AG09319 (cell line): ENCODE results near the gene FGGY.

ENCODE experiments used
- DNase-seq: peaks from one replicate; pipeline ENCODE4 v3.0.0-alpha.2; 2010; ENCODE audit warnings: low read depth; ENCODE audit errors: extremely low read depth
- CTCF ChIP-seq: IDR thresholded peaks from 2 replicates; pipeline ENCODE4 v1.5.1; 2011; ENCODE audit warnings: low read depth, mild to moderate bottlenecking, inconsistent platforms, low read length, moderate library complexity

The FGGY gene

GRCh38 chr1:59397139-59397858, 100.4 kb downstream of the FGGY start:
- no peak for TF ChIP-seq CTCF
- no peak for DNase-seq

GRCh38 chr1:59399642-59400041, 102.7 kb downstream of the FGGY start:
- DNase-seq, result no peak
- no peak for TF ChIP-seq CTCF

GRCh38 chr1:59401581-59401980, 104.7 kb downstream of the FGGY start:
- TF ChIP-seq CTCF, result no peak
- no peak for DNase-seq

- no peak for TF ChIP-seq CTCF
- DNase-seq, result no peak
These were observed 107.9 kb downstream of the FGGY start for GRCh38 chr1:59404796-59405195.

- DNase-seq, result no peak
- no peak for TF ChIP-seq CTCF
These were observed 109.7 kb downstream of the FGGY start for GRCh38 chr1:59406437-59407164.

GRCh38 chr1:59408608-59409240, 111.8 kb downstream of the FGGY start:
- no peak for TF ChIP-seq CTCF
- no peak for DNase-seq

- DNase-seq, result no peak
- TF ChIP-seq CTCF, result no peak
These were observed 112.7 kb downstream of the FGGY start for GRCh38 chr1:59409549-59409948.
